Kasumi-1 (cell line): ENCODE data around the gene AADACL4.
"Not testable (repeated sequence)": the region's sequence is repeated elsewhere in the genome, so short reads cannot be mapped to it uniquely, and the experiment has no call there.

Source experiments
- DNase-seq, 2 experiments: peaks; one replicate each; lab custom pipeline; 2025; lab: John Stamatoyannopoulos, UW

Gene AADACL4

GRCh38 chr1:12712076-12712475, 68.2 kb downstream of the AADACL4 start:
- DNase-seq = no peak

DNA sequence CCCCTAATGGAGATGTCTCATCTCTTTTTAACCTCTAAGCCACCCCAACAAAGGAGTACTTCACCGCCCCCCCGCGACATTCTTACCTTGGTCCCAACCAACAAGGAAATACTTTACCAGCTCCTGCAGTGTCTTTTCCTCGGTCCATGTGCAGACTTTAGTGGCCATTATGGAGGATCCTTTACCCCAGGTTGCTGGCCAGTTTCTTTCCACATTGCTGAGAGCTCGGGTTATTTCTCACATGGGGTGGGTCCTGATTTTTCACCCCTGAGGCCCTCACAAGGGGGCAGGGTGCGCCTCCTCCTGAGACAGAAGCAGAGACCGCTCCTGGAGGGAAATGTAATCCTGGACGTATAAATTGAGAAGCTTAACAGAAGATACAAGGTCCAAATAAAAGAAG, 69.0 kb downstream of the AADACL4 start:
- no peak for DNase-seq

- DNase-seq = not testable (repeated sequence)
Measured at GRCh38 chr1:12713651-12714050, 69.8 kb downstream of the AADACL4 start.

- DNase-seq = no peak
Measured at GRCh38 chr1:12714710-12715475, 71.0 kb downstream of the AADACL4 start.

DNA sequence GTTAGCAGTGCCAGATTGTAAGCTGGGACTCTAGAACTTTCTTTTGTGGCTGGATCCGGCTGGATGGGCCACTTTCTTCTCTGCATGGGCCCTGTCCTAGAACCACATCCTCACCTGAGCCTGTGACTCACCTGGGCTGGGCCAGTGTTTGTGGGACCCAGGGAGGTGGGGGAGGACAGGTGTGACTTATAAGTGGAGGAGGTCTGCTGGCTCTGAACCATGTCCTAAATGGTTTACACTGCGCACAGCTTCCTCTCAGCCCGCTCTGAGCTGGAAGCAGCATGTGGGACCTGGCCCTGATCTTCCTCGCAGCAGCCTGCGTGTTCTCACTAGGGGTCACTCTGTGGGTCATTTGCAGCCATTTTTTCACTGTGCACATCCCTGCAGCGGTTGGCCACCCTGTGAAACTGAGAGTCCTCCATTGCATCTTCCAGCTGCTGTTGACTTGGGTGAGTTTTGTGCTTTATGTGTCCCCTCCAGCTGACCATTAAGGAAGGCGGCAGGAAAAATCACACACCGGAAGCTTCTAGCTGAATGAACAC, 72.1 kb downstream of the AADACL4 start, which contains the start of gene AADACL3:
Gene AADACL3, plus strand, starts transcription at position 215 of the 542 bp plus-strand sequence. Its CDS starts 67 bp downstream, at position 282.
- DNase-seq = no peak
